Liver (tissue), 9 donors: ENCODE results near the gene ANKRD34B. TPM values are rescaled to one million over a fixed set of nuclear protein-coding genes. Genes with fewer than 3 reads are reported as not detected.

ENCODE experiments used
- DNase-seq: peaks from one replicate; pipeline ENCODE4 v3.0.0-alpha.2; 2017; ENCODE audit warnings: low spot score
- H3K27ac ChIP-seq, 2 donors: one replicate each; pipeline ENCODE4 v1.7.0; 2013; ENCODE audit warnings: inconsistent platforms in 2 of 2, low read length in 2 of 2, control low read depth in 1 of 2, low read depth in 1 of 2, mild to moderate bottlenecking in 1 of 2
- H3K27me3 ChIP-seq, 4 donors: one replicate each; pipeline versions ENCODE4 v1.6.1 to v1.7.0; 2013; ENCODE audit warnings: low read length in 3 of 4, inconsistent platforms in 1 of 4, mild to moderate bottlenecking in 1 of 4, moderate library complexity in 1 of 4; ENCODE audit not compliant: control insufficient read depth in 4 of 4, insufficient read depth in 4 of 4
- H3K36me3 ChIP-seq, 4 donors: one replicate each; pipeline versions ENCODE4 v1.6.1 to v1.7.0; 2013; ENCODE audit warnings: low read length in 3 of 4, mild to moderate bottlenecking in 3 of 4, low read depth in 1 of 4, moderate library complexity in 1 of 4; ENCODE audit not compliant: control insufficient read depth in 4 of 4, insufficient read depth in 3 of 4
- H3K4me1 ChIP-seq, 4 donors: one replicate each; pipeline versions ENCODE4 v1.6.1 to v1.7.0; 2013; ENCODE audit warnings: low read length in 3 of 4, mild to moderate bottlenecking in 3 of 4, moderate library complexity in 1 of 4; ENCODE audit not compliant: control insufficient read depth in 4 of 4, insufficient read depth in 4 of 4
- H3K4me3 ChIP-seq, 3 donors: one replicate each; pipeline versions ENCODE4 v1.6.1 to v1.7.0; 2013; ENCODE audit warnings: low read length in 3 of 3, control low read depth in 1 of 3, low read depth in 1 of 3, mild to moderate bottlenecking in 1 of 3
- H3K9ac ChIP-seq, 2 donors: one replicate each; pipeline ENCODE4 v1.7.0; 2013; ENCODE audit warnings: low read length in 2 of 2, mild to moderate bottlenecking in 2 of 2, moderate library complexity in 2 of 2, control low read depth in 1 of 2, low read depth in 1 of 2
- H3K9me3 ChIP-seq, 4 donors: one replicate each; pipeline versions ENCODE4 v1.6.1 to v1.7.0; 2013; ENCODE audit warnings: low read length in 3 of 4; ENCODE audit not compliant: control insufficient read depth in 4 of 4
- ATF3 ChIP-seq: IDR thresholded peaks from 2 replicates; pipeline ENCODE4 v1.6.1; 2016; ENCODE audit warnings: antibody characterized with exemption
- CTCF ChIP-seq: fragments of 150-350 bp; IDR thresholded peaks from 2 replicates; pipeline ENCODE4 v1.5.1; 2017; ENCODE audit warnings: improper control_type of control experiment, low read depth, low read length; ENCODE audit not compliant: missing input control
- EGR1 ChIP-seq, 2 donors: IDR thresholded peaks; 2 replicates each; pipeline ENCODE4 v1.6.1; 2016 to 2018; ENCODE audit warnings: antibody characterized with exemption in 2 of 2, low read depth in 2 of 2
- FOXA1 ChIP-seq: IDR thresholded peaks from 2 replicates; pipeline ENCODE4 v1.6.1; 2016; ENCODE audit warnings: antibody characterized with exemption
- FOXA2 ChIP-seq: IDR thresholded peaks from 2 replicates; pipeline ENCODE4 v1.6.1; 2016; ENCODE audit warnings: antibody characterized with exemption
- GABPA ChIP-seq, 2 donors: IDR thresholded peaks in 1 of 2; conservative IDR thresholded peaks in 1 of 2; 2 replicates each; pipeline ENCODE4 v1.6.1; 2016; ENCODE audit warnings: antibody characterized with exemption in 2 of 2, mild to moderate bottlenecking in 1 of 2, moderate library complexity in 1 of 2
- HNF4A ChIP-seq, 2 donors: conservative IDR thresholded peaks; 2 replicates each; pipeline ENCODE4 v1.6.1; 2016; ENCODE audit warnings: antibody characterized with exemption in 2 of 2, mild to moderate bottlenecking in 2 of 2
- HNF4G ChIP-seq: IDR thresholded peaks from 2 replicates; pipeline ENCODE4 v1.6.1; 2016; ENCODE audit warnings: antibody characterized with exemption
- JUND ChIP-seq, 2 donors: IDR thresholded peaks; 2 replicates each; pipeline ENCODE4 v1.6.1; 2016; ENCODE audit warnings: antibody characterized with exemption in 2 of 2
- MAX ChIP-seq: IDR thresholded peaks from 2 replicates; pipeline ENCODE4 v1.6.1; 2016; ENCODE audit warnings: antibody characterized with exemption
- NR2F2 ChIP-seq: IDR thresholded peaks from 2 replicates; pipeline ENCODE4 v1.6.1; 2016; ENCODE audit warnings: antibody characterized with exemption
- RAD21 ChIP-seq, 2 donors: IDR thresholded peaks; 2 replicates each; pipeline ENCODE4 v1.6.1; 2016; ENCODE audit warnings: antibody characterized with exemption in 2 of 2, mild to moderate bottlenecking in 2 of 2
- REST ChIP-seq: IDR thresholded peaks from 2 replicates; pipeline ENCODE4 v1.6.1; 2016; ENCODE audit warnings: antibody characterized with exemption, mild to moderate bottlenecking
- RXRA ChIP-seq, 2 donors: IDR thresholded peaks; 2 replicates each; pipeline ENCODE4 v1.6.1; 2017 to 2018; ENCODE audit warnings: antibody characterized with exemption in 2 of 2, mild to moderate bottlenecking in 1 of 2
- SP1 ChIP-seq: IDR thresholded peaks from 2 replicates; pipeline ENCODE4 v1.6.1; 2018; ENCODE audit warnings: antibody characterized with exemption, mild to moderate bottlenecking
- TAF1 ChIP-seq: conservative IDR thresholded peaks from 2 replicates; pipeline ENCODE4 v1.6.1; 2016; ENCODE audit warnings: antibody characterized with exemption, mild to moderate bottlenecking
- YY1 ChIP-seq: IDR thresholded peaks from 2 replicates; pipeline ENCODE4 v1.6.1; 2016; ENCODE audit warnings: antibody characterized with exemption, mild to moderate bottlenecking
- ZBTB33 ChIP-seq: IDR thresholded peaks from 2 replicates; pipeline ENCODE4 v1.6.1; 2016; ENCODE audit warnings: antibody characterized with exemption
- WGBS: extraction: QIAGEN DNeasy Blood & Tissue Kit; methylation state at CpG from one replicate; pipeline ENCODE4 v1.1.7; 2013; 5-methylcytosine and 5-hydroxymethylcytosine counted together
- polyA plus RNA-seq, 2 donors: library from polyadenylated mRNA; stranded (reverse) in 1 of 2; unstranded in 1 of 2; fragments of 200-250 nt in 1 of 2; fragments of >200 nt in 1 of 2; fragmentation: Nextera tagmentation in 1 of 2; extraction: Ambion mirVana in 1 of 2; gene quantifications; one replicate each; pipeline versions ENCODE4 v1.2.1 to v1.2.3, GENCODE V29; 2013 to 2015
- total RNA-seq, 2 donors: library from RNA; depleted of rRNA; stranded (reverse); fragments of >200 nt; gene quantifications; one replicate each; pipeline ENCODE4 v1.2.3, GENCODE V29; 2014
- donor health status: healthy.
- donor health status: healthy.
- donor health status: healthy.
- donor health status: healthy.
- donor health status: healthy.

The ANKRD34B gene
- total and polyA plus RNA-seq, 4 donors: 0.04 to 0.05 TPM; not detected in 2

- TF ChIP-seq FOXA1 (no peak), RAD21 (IDR thresholded peaks at IDR 0.05) (no peak), NR2F2 (no peak), TAF1 (no peak), GABPA (IDR thresholded peaks at IDR 0.05 in 1 of 2, conservative IDR thresholded peaks at IDR 0.05 in 1 of 2) (no peak), CTCF (no peak), ATF3 (no peak), RXRA (IDR thresholded peaks at IDR 0.05) (no peak), YY1 (no peak), JUND (IDR thresholded peaks at IDR 0.05) (no peak), SP1 (no peak), HNF4A (conservative IDR thresholded peaks at IDR 0.05) (no peak), MAX (no peak), FOXA2 (no peak), HNF4G (no peak), EGR1 (IDR thresholded peaks at IDR 0.05; ENCODE audit: low read depth in 2 of 2) (no peak), REST (no peak), ZBTB33 (no peak)
- WGBS: 92% methylated on average over 3 of the region's 3 CpGs
- H3K36me3 ChIP-seq: no peaks in the 10 kb centered on the region
- DNase-seq: no peak
- H3K4me1 ChIP-seq: peaks cover 0 to 4% (median 0%) of the 10 kb centered on the region in 4 donors
- H3K9ac ChIP-seq: no peak overlapping the region
- H3K4me3 ChIP-seq: no peak overlapping the region
- H3K27me3 ChIP-seq: no peaks in the 10 kb centered on the region
- H3K9me3 ChIP-seq: no peaks in the 10 kb centered on the region
- H3K27ac ChIP-seq: no peak overlapping the region
These were observed 21.3 kb upstream of the ANKRD34B start for GRCh38 chr5:80591352-80591751.
